ENCODE results near the gene POPDC2. TPM values are rescaled to one million over a fixed set of nuclear protein-coding genes. Genes with fewer than 3 reads are reported as not detected.

The POPDC2 gene
- total RNA-seq, 2 donors from 2014 or later, result 8.7 to 26.5 TPM

GRCh38 chr3:119624002-119624720 lies 36.2 kb downstream of the POPDC2 start:
- no peak for DNase-seq (ENCODE audit: low spot score)
- TF ChIP-seq POLR2AphosphoS5 (IDR thresholded peaks at IDR 0.05) (no peak), POLR2A (IDR thresholded peaks at IDR 0.05) (no peak)
- TF ChIP-seq, protein P1, sequence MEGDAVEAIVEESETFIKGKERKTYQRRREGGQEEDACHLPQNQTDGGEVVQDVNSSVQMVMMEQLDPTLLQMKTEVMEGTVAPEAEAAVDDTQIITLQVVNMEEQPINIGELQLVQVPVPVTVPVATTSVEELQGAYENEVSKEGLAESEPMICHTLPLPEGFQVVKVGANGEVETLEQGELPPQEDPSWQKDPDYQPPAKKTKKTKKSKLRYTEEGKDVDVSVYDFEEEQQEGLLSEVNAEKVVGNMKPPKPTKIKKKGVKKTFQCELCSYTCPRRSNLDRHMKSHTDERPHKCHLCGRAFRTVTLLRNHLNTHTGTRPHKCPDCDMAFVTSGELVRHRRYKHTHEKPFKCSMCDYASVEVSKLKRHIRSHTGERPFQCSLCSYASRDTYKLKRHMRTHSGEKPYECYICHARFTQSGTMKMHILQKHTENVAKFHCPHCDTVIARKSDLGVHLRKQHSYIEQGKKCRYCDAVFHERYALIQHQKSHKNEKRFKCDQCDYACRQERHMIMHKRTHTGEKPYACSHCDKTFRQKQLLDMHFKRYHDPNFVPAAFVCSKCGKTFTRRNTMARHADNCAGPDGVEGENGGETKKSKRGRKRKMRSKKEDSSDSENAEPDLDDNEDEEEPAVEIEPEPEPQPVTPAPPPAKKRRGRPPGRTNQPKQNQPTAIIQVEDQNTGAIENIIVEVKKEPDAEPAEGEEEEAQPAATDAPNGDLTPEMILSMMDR (IDR thresholded peaks at IDR 0.05), result no peak
- intact Hi-C loops (cut with DNase I), result no loop called here

DNA sequence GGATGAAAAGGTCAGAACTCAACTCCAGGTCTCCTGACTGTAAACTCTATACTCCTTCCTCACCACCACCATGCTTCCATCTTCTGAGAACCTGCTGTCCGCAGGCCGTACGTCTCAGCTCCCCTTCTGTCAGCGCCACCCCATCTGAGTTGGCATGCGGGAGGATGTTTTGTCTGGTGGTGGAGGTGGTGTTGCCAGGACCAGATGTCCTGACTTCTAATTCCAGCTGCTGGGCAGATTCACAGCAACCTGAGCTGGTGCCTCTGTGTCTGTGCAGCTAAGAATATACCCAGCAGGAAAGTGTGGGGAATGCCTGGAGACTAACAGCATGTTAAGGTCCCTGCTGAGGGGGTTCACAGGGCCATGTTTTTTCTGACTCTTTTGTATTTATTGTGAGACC lies 39.5 kb downstream of the POPDC2 start:
- no peak for DNase-seq (ENCODE audit: low spot score)
- Histone ChIP-seq H3K27me3 (replicated peaks; ENCODE audit: insufficient read depth) (no peaks in the 10 kb centered on the region), H3K4me1 (replicated peaks) (no peaks in the 10 kb centered on the region), H3K9me3 (no peaks in the 10 kb centered on the region), H3K36me3 (no peaks in the 10 kb centered on the region), H3K27ac (no peak overlapping the region), H3K4me3 (no peak overlapping the region)
- 98% methylated on average over 5 of the region's 5 CpGs for WGBS
- intact Hi-C loops (cut with DNase I), result no loop called here
- TF ChIP-seq POLR2A (IDR thresholded peaks at IDR 0.05), result no peak
- TF ChIP-seq, protein P1 (IDR thresholded peaks at IDR 0.05), result no peak
- no peak for TF ChIP-seq POLR2AphosphoS5 (IDR thresholded peaks at IDR 0.05)

More at GRCh38 chr3:119624002-119624720, 36.2 kb downstream of the POPDC2 start:
- no peak overlapping the region for H3K4me3 ChIP-seq
- 89% methylated on average over 9 of the region's 9 CpGs for WGBS
- H3K4me1 ChIP-seq (replicated peaks), result no peaks in the 10 kb centered on the region
- H3K9me3 ChIP-seq, result no peaks in the 10 kb centered on the region
- H3K27me3 ChIP-seq (replicated peaks; ENCODE audit: insufficient read depth), result no peaks in the 10 kb centered on the region
- no peaks in the 10 kb centered on the region for H3K36me3 ChIP-seq
- H3K27ac ChIP-seq, result no peak overlapping the region

DNA sequence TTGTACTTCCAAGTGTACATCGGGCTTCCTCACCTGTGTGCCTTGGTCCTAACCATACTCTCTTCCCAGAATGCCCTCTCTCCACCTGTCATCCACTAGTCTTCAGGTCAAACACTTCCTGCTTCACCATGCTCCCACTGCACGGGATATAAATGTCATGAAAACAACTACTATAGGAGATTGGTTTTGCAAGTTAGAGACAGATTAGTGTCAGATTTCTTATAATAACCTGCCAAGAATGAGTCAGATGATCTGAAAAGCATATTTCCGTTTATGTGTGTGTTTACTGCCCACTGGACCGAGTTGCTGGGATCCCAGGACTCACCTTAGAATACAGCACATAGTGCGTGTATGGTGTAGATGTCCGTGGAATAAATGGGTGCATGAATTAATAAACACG lies 41.3 kb downstream of the POPDC2 start:
- Histone ChIP-seq H3K4me1 (replicated peaks) (no peaks in the 10 kb centered on the region), H3K36me3 (no peaks in the 10 kb centered on the region), H3K27ac (no peak overlapping the region), H3K4me3 (no peak overlapping the region), H3K27me3 (replicated peaks; ENCODE audit: insufficient read depth) (no peaks in the 10 kb centered on the region), H3K9me3 (no peaks in the 10 kb centered on the region)
- intact Hi-C loops (cut with DNase I), result no loop called here
- TF ChIP-seq POLR2A (IDR thresholded peaks at IDR 0.05) (no peak), POLR2AphosphoS5 (IDR thresholded peaks at IDR 0.05) (no peak)
- TF ChIP-seq, protein P1 (IDR thresholded peaks at IDR 0.05), result no peak
- WGBS, result 74% methylated on average over 7 of the region's 7 CpGs
- no peak for DNase-seq (ENCODE audit: low spot score)

DNA sequence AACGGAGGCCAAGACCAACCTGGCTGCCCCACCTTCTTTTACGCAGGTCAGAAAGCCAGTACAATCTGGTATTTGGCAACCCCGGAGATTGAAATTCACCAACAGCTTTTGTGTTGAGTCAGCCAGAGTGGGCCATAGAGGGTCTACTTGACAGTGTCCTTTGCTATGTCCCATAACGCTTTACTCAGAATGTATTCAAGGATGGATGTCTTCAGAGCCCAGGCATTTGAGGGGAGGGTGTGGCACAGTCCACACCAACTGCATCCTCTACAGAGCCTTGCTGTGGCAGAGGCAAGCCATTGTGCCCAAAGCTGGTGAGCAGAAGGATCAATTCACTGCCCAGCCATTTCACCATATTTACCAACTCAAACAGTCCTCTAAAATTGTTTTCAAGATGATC lies 44.3 kb downstream of the POPDC2 start:
- Histone ChIP-seq H3K27ac (no peak overlapping the region), H3K4me1 (replicated peaks) (no peaks in the 10 kb centered on the region), H3K4me3 (no peak overlapping the region), H3K9me3 (no peaks in the 10 kb centered on the region), H3K27me3 (replicated peaks; ENCODE audit: insufficient read depth) (no peaks in the 10 kb centered on the region), H3K36me3 (no peaks in the 10 kb centered on the region)
- intact Hi-C loops (cut with DNase I), result no loop called here
- TF ChIP-seq, protein P1 (IDR thresholded peaks at IDR 0.05), result no peak
- TF ChIP-seq POLR2AphosphoS5 (IDR thresholded peaks at IDR 0.05) (no peak), POLR2A (IDR thresholded peaks at IDR 0.05) (no peak)
- no peak for DNase-seq (ENCODE audit: low spot score)
- WGBS, result 78% methylated on average over 4 of the region's 4 CpGs

DNA sequence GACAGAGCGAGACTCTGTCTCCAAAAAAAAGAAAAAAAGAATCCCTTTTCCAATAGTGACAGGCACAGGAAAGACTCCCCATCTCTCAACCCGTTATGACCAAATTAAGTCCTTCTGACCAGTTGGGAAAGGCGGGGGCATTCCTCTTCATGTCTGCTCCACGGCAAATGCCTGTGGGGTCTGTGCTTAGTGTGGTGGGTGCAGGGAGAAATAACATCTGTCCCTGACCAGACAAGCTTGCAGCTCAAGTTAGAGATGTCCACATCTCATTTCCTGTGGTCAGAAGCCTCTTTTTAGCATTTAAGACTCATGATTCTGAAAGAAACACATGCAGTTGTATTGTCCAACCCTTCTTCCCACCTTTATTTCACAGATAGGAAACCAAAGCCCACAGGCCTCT lies 46.5 kb downstream of the POPDC2 start:
- 91% methylated on average over 4 of the region's 4 CpGs for WGBS
- intact Hi-C loops (cut with DNase I), result no loop called here
- Histone ChIP-seq H3K36me3 (no peaks in the 10 kb centered on the region), H3K27me3 (replicated peaks; ENCODE audit: insufficient read depth) (no peaks in the 10 kb centered on the region), H3K27ac (no peak overlapping the region), H3K4me1 (replicated peaks) (no peaks in the 10 kb centered on the region), H3K9me3 (no peaks in the 10 kb centered on the region), H3K4me3 (no peak overlapping the region)
- TF ChIP-seq, protein P1 (IDR thresholded peaks at IDR 0.05), result no peak
- no peak for TF ChIP-seq POLR2AphosphoS5 (IDR thresholded peaks at IDR 0.05)
- no peak for TF ChIP-seq POLR2A (IDR thresholded peaks at IDR 0.05)
- DNase-seq (ENCODE audit: low spot score), result no peak
